HCT116 (cell line): ENCODE measurements around the gene GGACT. TPM values are rescaled to one million over a fixed set of nuclear protein-coding genes. Genes with fewer than 3 reads are reported as not detected.

Source experiments
- ATAC-seq: fragments of 200-7000 bp; cut with Tn5 transposase; 2 replicates; pipeline ENCODE4 v1.9.1; 2020; ENCODE audit warnings: mild to moderate bottlenecking, moderate library complexity
- BruUV-seq: library from RNA; stranded (reverse); fragments of 400-500 nt; replicated peaks from 2 replicates; lab custom pipeline; 2021; lab: Mats Ljungman, UMichigan
- CTCF ChIA-PET: fragments of 300-600 bp; sonication (Branson Sonifier 250); formaldehyde crosslinking; loops from one replicate; lab custom pipeline; 2021; ENCODE audit warnings: antibody characterized with exemption; lab: Charles Lee
- POLR2A ChIA-PET: fragments of 300-600, 350-600 bp; sonication (Branson Sonifier 250); formaldehyde crosslinking; loops from one replicate; lab custom pipeline; 2021; ENCODE audit warnings: antibody characterized with exemption; lab: Charles Lee
- RAD21 ChIA-PET, 2 experiments: fragments of 300-600 bp; sonication (Branson Sonifier 250); formaldehyde crosslinking; loops; one replicate each; lab custom pipeline; 2023; ENCODE audit warnings: low total read pairs in 2 of 2; ENCODE audit not compliant: uncharacterized antibody in 2 of 2, unreplicated experiment in 2 of 2, low non-redundant PET in 1 of 2; lab: Charles Lee
- DNase-seq: peaks from one replicate; pipeline ENCODE4 v3.0.0-alpha.2; 2010; ENCODE audit warnings: low read depth, low spot score
- H2AFZ ChIP-seq: fragments of 200-600 bp; shearing (Covaris generic), sonication (generic); 2 replicates; pipeline ENCODE4 v1.6.1; 2017; ENCODE audit warnings: low read depth, mixed run types, mixed read lengths, antibody characterized with exemption, low read length; ENCODE audit not compliant: poor library complexity, severe bottlenecking
- H3K27ac ChIP-seq: 2 replicates; pipeline ENCODE4 v1.5.1; 2012; ENCODE audit warnings: low read depth, low read length
- H3K27me3 ChIP-seq: fragments of 200-600 bp; sonication (generic); 2 replicates; pipeline ENCODE4 v1.6.1; 2016; ENCODE audit warnings: mixed run types, low read length, mixed read lengths; ENCODE audit not compliant: insufficient read depth
- H3K36me3 ChIP-seq, 2 experiments: fragments of 200-500 bp in 1 of 2; fragments of 200-600 bp in 1 of 2; sonication (Bioruptor generic) in 1 of 2; sonication (generic) in 1 of 2; 2 replicates each; pipeline versions ENCODE4 v1.5.1 to v1.6.1; 2014 to 2016; ENCODE audit warnings: low read length in 2 of 2, inconsistent platforms in 1 of 2, mixed read lengths in 1 of 2, mixed run types in 1 of 2; ENCODE audit not compliant: insufficient read depth in 2 of 2, control insufficient read depth in 1 of 2
- H3K4me1 ChIP-seq, 2 experiments: fragments of 200-600 bp in 1 of 2; sonication (generic) in 1 of 2; 2 replicates each; pipeline versions ENCODE4 v1.5.1 to v1.6.1; 2012 to 2017; ENCODE audit warnings: low read length in 2 of 2, inconsistent platforms in 1 of 2, mild to moderate bottlenecking in 1 of 2, mixed read lengths in 1 of 2, mixed run types in 1 of 2, moderate library complexity in 1 of 2; ENCODE audit not compliant: insufficient read depth in 2 of 2, control insufficient read depth in 1 of 2
- H3K4me2 ChIP-seq: fragments of 200-600 bp; sonication (generic); 2 replicates; pipeline ENCODE4 v1.6.1; 2017; ENCODE audit warnings: mixed run types, low read length, mixed read lengths
- H3K4me3 ChIP-seq, 2 experiments: fragments of 200-600 bp in 1 of 2; sonication (generic) in 1 of 2; replicated peaks in 1 of 2; 2 replicates each; pipeline ENCODE4 v1.5.1; 2011 to 2016; ENCODE audit warnings: low read length in 2 of 2, control low read depth in 1 of 2, low read depth in 1 of 2, mild to moderate bottlenecking in 1 of 2, mixed read lengths in 1 of 2, mixed run types in 1 of 2
- H3K79me2 ChIP-seq: fragments of 200-600 bp; sonication (generic); 2 replicates; pipeline ENCODE4 v1.6.1; 2017; ENCODE audit warnings: mild to moderate bottlenecking, mixed run types, low read length, moderate library complexity, mixed read lengths; ENCODE audit not compliant: insufficient read depth
- H3K9ac ChIP-seq: fragments of 200-600 bp; sonication (generic); 2 replicates; pipeline ENCODE4 v1.6.1; 2016; ENCODE audit warnings: low read length, mixed read lengths
- H3K9me2 ChIP-seq: fragments of 200-600 bp; sonication (generic), shearing (Covaris generic); 2 replicates; pipeline ENCODE4 v1.6.1; 2017; ENCODE audit warnings: mixed run types, mild to moderate bottlenecking, moderate library complexity; ENCODE audit not compliant: insufficient read depth
- H3K9me3 ChIP-seq, 2 experiments: fragments of 200-500 bp in 1 of 2; fragments of 200-600 bp in 1 of 2; sonication (Bioruptor generic) in 1 of 2; sonication (generic) in 1 of 2; 2 replicates each; pipeline ENCODE4 v1.6.1; 2014 to 2017; ENCODE audit warnings: low read length in 2 of 2, mixed read lengths in 2 of 2, inconsistent platforms in 1 of 2, low read depth in 1 of 2, mild to moderate bottlenecking in 1 of 2, mixed run types in 1 of 2, moderate library complexity in 1 of 2; ENCODE audit not compliant: control insufficient read depth in 1 of 2, insufficient read depth in 1 of 2
- H4K20me1 ChIP-seq: fragments of 200-600 bp; sonication (generic), shearing (Covaris generic); 2 replicates; pipeline ENCODE4 v1.6.1; 2017; ENCODE audit warnings: mixed run types, mild to moderate bottlenecking, moderate library complexity; ENCODE audit not compliant: insufficient read depth
- EGR1 ChIP-seq: IDR thresholded peaks from 2 replicates; pipeline ENCODE4 v1.6.1; 2012; ENCODE audit warnings: low read depth
- JUND ChIP-seq: IDR thresholded peaks from 2 replicates; pipeline ENCODE4 v1.6.1; 2012
- POLR2A ChIP-seq: IDR thresholded peaks from 2 replicates; pipeline ENCODE4 v1.7.0; 2011; ENCODE audit warnings: borderline replicate concordance; ENCODE audit not compliant: insufficient read depth, insufficient read length; ENCODE audit errors: extremely low read depth
- YY1 ChIP-seq: IDR thresholded peaks from 2 replicates; pipeline ENCODE4 v1.6.1; 2011; ENCODE audit warnings: low read length, low read depth, moderate library complexity, mild to moderate bottlenecking; ENCODE audit not compliant: insufficient replicate concordance; ENCODE audit errors: extremely low read depth
- ZFX ChIP-seq: fragments of 450-650 bp; IDR thresholded peaks from 2 replicates; pipeline ENCODE4 v1.6.1; 2017
- ZNF274 ChIP-seq: fragments of 200-500 bp; sonication (Bioruptor generic); IDR thresholded peaks from 2 replicates; pipeline ENCODE4 v1.6.1; 2014; ENCODE audit warnings: mild to moderate bottlenecking, low read depth, low read length, inconsistent platforms
- intact Hi-C: fragments of 100-400 bp; cut with micrococcal nuclease; formaldehyde crosslinking; loops from 2 replicates; pipeline ENCODE4 v1.10.0; 2022
- total RNA-seq: library from RNA; stranded (reverse); gene quantifications from one replicate; pipeline ENCODE4 v1.2.1, GENCODE V29; 2021; ENCODE audit not compliant: unreplicated experiment
- TF ChIP-seq, protein P1 (sequence below): IDR thresholded peaks from 2 replicates; pipeline ENCODE4 v1.6.1; 2012; ENCODE audit warnings: low read depth
- TF ChIP-seq, protein P2 (sequence below): IDR thresholded peaks from 2 replicates; pipeline ENCODE4 v1.6.1; 2011; ENCODE audit warnings: mild to moderate bottlenecking, low read length, moderate library complexity; ENCODE audit not compliant: insufficient replicate concordance; ENCODE audit errors: extremely low read depth

The GGACT gene
- total RNA-seq, 1 experiment from 2014 or later, result 5.0 TPM

DNA sequence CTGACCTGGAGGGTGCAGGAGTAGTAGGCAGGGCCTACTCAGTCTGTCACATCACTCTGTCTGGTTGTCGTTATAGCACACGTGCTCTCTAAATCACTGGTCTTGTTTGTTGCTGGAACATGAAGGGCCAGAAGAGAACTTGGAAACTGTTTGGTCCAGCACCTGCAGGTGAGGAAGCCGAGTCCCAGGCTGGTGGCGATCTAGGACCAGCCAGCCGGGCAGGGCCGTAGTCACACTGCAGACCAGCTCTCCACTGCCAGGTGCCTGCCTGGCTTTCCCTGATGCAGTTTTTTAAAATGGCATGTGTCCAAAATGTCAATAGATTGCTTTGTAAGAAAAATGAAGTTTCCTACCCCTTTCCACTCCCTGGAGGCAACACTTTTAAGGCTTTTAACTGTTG is 53.7 kb downstream of the GGACT start:
- no peak overlapping the region for H2AFZ ChIP-seq
- no peaks in the 10 kb centered on the region for H3K79me2 ChIP-seq
- ChIA-PET POLR2A (no interaction called here), CTCF (no interaction called here), RAD21 (no interaction called here)
- H3K4me2 ChIP-seq, result no peak overlapping the region
- no peak overlapping the region for H3K9ac ChIP-seq
- H3K27ac ChIP-seq, result no peak overlapping the region
- no peak for ATAC-seq
- H3K27me3 ChIP-seq, result no peaks in the 10 kb centered on the region
- no TSS peak for BruUV-seq
- H3K9me3 ChIP-seq, result no peaks in the 10 kb centered on the region
- no peaks in the 10 kb centered on the region for H3K9me2 ChIP-seq
- H3K36me3 ChIP-seq, result no peaks in the 10 kb centered on the region
- no peak for DNase-seq
- intact Hi-C loops, result no loop called here
- no peak for TF ChIP-seq ZFX
- no peak overlapping the region for H3K4me3 ChIP-seq
- no peaks in the 10 kb centered on the region for H4K20me1 ChIP-seq
- no peaks in the 10 kb centered on the region for H3K4me1 ChIP-seq

DNA sequence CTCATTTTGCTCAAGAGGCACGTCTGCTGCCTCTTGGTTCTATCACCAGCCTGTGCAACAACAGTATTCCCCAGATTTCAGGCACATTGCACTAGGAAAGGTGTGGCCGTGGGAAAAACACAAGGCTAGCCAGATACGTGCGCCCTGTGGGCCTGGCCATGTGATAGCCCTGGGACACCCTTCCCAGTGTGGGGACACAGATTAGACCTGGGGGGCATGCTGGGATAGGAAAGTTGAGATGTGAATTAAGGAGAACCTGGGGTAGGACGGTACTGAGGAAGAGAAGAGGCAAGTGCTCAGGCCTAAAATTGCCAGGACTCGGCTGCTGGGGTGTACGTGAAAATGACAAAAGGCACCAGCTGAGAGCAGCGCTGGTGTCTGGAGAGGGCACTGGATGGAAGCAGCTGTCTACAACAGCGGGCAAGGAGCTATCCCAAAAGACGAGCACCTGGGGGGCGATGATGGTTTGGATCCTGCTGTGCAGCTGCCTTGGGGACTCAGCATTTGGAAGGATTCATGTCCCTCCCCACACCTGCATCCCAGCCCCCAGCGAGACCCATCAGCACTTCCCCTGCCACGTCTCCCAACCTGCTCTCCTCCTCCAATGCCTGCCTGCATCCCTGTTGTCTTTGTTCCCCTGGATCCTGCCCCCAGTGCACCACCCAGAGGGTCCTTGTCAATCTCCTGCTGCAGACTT is 54.3 kb downstream of the GGACT start:
- Histone ChIP-seq H2AFZ (no peak overlapping the region), H3K79me2 (no peaks in the 10 kb centered on the region), H3K9me3 (no peaks in the 10 kb centered on the region), H3K4me1 (no peaks in the 10 kb centered on the region), H3K27me3 (no peaks in the 10 kb centered on the region), H3K9me2 (no peaks in the 10 kb centered on the region), H3K4me3 (no peak overlapping the region), H4K20me1 (no peaks in the 10 kb centered on the region), H3K9ac (no peak overlapping the region), H3K36me3 (no peaks in the 10 kb centered on the region), H3K27ac (no peak overlapping the region), H3K4me2 (no peak overlapping the region)
- ChIA-PET RAD21 (no interaction called here), POLR2A (no interaction called here), CTCF (no interaction called here)
- DNase-seq, result no peak
- no peak for ATAC-seq
- TF ChIP-seq ZFX (no peak), YY1 (no peak), ZNF274 (no peak), POLR2A (no peak), EGR1 (no peak), JUND (no peak)
- TF ChIP-seq, protein P1, sequence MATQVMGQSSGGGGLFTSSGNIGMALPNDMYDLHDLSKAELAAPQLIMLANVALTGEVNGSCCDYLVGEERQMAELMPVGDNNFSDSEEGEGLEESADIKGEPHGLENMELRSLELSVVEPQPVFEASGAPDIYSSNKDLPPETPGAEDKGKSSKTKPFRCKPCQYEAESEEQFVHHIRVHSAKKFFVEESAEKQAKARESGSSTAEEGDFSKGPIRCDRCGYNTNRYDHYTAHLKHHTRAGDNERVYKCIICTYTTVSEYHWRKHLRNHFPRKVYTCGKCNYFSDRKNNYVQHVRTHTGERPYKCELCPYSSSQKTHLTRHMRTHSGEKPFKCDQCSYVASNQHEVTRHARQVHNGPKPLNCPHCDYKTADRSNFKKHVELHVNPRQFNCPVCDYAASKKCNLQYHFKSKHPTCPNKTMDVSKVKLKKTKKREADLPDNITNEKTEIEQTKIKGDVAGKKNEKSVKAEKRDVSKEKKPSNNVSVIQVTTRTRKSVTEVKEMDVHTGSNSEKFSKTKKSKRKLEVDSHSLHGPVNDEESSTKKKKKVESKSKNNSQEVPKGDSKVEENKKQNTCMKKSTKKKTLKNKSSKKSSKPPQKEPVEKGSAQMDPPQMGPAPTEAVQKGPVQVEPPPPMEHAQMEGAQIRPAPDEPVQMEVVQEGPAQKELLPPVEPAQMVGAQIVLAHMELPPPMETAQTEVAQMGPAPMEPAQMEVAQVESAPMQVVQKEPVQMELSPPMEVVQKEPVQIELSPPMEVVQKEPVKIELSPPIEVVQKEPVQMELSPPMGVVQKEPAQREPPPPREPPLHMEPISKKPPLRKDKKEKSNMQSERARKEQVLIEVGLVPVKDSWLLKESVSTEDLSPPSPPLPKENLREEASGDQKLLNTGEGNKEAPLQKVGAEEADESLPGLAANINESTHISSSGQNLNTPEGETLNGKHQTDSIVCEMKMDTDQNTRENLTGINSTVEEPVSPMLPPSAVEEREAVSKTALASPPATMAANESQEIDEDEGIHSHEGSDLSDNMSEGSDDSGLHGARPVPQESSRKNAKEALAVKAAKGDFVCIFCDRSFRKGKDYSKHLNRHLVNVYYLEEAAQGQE, result no peak
- TF ChIP-seq, protein P2, sequence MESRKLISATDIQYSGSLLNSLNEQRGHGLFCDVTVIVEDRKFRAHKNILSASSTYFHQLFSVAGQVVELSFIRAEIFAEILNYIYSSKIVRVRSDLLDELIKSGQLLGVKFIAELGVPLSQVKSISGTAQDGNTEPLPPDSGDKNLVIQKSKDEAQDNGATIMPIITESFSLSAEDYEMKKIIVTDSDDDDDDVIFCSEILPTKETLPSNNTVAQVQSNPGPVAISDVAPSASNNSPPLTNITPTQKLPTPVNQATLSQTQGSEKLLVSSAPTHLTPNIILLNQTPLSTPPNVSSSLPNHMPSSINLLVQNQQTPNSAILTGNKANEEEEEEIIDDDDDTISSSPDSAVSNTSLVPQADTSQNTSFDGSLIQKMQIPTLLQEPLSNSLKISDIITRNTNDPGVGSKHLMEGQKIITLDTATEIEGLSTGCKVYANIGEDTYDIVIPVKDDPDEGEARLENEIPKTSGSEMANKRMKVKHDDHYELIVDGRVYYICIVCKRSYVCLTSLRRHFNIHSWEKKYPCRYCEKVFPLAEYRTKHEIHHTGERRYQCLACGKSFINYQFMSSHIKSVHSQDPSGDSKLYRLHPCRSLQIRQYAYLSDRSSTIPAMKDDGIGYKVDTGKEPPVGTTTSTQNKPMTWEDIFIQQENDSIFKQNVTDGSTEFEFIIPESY, result no peak
- intact Hi-C loops, result no loop called here
- BruUV-seq, result no TSS peak
